GM18951 (cell line): Measurements from ENCODE around the gene HRK.

ENCODE experiments used
- POLR2A ChIP-seq: IDR thresholded peaks from 4 replicates; pipeline ENCODE4 v1.6.1; 2011; ENCODE audit warnings: mild to moderate bottlenecking; ENCODE audit not compliant: insufficient read length, insufficient read depth; ENCODE audit errors: extremely low read depth
- in situ Hi-C: fragments of 300-500 bp; cut with MboI; formaldehyde crosslinking; loops from one replicate; pipeline ENCODE4 v1.12.0; 2022; ENCODE audit warnings: low sequenced_read_pairs, mixed read lengths, inconsistent platforms; ENCODE audit not compliant: unreplicated experiment

Gene HRK

DNA sequence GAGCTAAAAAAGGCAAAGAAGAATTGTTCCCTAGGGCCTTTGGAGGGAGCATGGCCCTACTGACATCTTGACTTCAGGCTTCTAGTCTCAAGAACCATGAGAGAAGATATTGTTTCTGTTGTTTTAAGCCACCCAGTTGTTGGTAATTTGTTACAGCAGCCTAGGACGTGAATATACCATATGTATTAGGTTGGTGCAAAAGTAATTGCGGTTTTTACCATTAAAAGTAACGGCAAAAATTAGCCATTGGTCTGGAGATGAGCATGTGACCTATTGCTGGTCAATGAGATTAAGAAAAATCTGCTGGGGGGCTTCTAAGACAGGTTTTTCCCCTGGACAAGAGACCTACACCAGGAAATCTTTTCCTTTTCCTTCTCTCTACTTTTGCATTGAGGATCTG is 9.8 kb upstream of the HRK start:
- TF ChIP-seq POLR2A, result no peak
- in situ Hi-C loops, result no loop called here

DNA sequence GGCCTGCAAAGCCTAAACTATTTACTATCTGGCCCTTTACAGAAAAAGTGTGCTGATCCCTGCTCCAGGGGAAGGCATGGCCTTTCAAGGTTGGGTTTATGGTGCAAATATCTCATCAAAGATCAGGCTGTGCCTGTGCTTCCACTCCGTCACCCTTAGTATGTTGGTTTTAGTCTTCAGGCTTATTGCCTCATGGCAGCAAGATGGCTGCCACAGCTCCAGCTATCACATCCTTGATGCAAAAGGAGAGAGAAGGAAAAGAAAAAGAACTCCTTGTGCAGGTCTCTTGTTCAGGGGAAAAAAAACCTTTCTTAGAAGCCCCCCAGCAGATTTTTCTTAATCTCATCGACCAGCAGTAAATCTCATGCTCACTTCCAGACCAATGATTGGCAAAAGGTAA is 9.1 kb upstream of the HRK start:
- TF ChIP-seq POLR2A, result no peak
- in situ Hi-C loops, result no loop called here

DNA sequence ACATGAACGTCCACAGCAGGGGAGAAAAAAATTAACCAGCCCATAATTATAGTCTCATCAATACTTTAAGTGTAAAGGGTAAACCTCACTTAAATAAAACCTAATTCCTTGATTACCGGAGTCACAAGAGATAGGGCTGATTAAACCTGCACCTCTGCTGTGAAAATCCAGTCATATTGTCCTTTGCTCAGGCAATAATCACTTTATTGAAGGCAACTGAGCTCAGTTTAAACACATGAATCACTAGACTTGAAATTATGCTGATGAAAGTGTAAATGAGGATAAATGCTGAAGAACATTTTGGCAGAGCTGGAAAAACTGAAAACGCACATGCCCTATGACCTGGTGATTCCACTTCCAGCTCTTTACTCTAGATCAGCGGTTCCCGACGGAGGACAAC is 6.7 kb upstream of the HRK start:
- in situ Hi-C loops, result no loop called here
- TF ChIP-seq POLR2A, result no peak

DNA sequence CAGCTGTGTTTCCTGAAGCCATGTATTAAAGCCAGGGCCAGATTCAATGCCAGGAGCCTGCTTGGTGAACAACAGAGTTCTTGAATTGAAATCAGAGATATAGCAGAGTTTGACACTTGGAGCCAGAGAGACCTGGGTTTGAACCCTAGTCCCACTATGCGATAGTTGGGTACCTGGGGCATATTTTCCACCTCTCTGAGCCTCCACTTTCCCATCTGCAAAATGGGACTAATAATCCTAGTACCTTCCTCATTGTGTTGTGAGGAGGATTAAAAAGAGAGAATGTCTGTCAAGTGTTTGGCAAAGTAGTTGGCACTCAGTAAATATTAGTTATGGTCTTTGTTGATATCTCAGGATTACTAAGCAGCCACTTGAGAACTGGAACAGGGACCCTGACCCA is 6.0 kb upstream of the HRK start:
- no peak for TF ChIP-seq POLR2A
- in situ Hi-C loops, result no loop called here

DNA sequence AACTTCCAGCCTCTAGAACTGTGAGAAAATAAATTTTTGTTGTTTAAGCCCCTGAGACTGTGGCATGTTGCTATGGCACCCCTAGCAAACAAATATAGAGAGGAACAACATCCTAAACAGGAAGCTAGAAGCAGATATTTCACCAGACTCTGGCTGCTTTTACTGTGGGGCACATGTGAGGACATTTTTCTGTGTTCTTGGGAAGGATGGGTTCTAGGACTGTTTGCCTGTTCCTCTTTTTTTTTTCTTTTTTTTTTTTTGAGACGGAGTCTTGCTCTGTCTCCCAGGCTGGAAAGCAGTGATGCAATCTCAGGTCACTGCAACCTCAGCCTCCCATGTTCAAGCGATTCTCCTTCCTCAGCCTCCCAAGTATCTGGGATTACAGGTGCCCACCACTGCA is 4.2 kb upstream of the HRK start:
- no peak for TF ChIP-seq POLR2A

DNA sequence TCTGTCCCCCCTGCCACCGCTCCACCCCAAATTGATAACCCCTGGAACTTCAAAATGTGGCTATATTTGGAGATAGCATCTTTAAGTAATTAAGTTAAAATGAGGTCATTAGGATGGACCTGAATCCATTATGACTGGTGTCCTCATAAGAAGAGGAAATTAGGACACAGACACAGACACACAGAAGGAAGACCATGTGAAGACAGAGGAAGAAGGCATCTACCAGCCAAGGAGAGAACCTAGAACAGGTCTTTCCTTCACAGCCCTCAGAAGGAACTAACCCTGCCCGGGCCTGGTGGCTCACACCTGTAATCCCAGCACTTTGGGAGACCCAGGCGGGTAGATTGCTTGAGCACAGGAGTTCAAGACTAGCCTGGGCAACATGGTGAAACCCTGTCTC is 3.6 kb upstream of the HRK start:
- no peak for TF ChIP-seq POLR2A
- in situ Hi-C loops, result no loop called here

More for the DNA sequence above, 4.2 kb upstream of the HRK start:
- in situ Hi-C loops, result no loop called here

DNA sequence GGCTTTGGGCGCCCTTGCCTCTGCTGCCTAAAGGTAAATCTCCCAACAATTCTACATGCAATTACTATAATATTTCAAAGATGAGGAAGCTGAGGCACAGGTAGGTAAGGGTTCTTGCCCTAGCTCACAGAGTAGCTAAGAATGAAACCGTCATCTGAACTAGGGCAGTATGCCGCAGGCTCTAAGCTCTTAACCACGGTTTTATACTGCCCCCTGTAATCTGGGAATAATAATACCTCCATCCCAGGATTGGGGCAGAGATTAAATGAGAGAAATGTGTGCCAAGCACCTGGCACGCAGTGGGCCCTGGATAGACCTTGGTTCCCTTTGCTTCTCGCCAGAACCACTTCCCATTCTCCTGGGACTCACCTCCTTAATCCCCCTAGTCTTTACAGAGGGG is 1.5 kb upstream of the HRK start:
- no peak for TF ChIP-seq POLR2A
- in situ Hi-C loops, result no loop called here

DNA sequence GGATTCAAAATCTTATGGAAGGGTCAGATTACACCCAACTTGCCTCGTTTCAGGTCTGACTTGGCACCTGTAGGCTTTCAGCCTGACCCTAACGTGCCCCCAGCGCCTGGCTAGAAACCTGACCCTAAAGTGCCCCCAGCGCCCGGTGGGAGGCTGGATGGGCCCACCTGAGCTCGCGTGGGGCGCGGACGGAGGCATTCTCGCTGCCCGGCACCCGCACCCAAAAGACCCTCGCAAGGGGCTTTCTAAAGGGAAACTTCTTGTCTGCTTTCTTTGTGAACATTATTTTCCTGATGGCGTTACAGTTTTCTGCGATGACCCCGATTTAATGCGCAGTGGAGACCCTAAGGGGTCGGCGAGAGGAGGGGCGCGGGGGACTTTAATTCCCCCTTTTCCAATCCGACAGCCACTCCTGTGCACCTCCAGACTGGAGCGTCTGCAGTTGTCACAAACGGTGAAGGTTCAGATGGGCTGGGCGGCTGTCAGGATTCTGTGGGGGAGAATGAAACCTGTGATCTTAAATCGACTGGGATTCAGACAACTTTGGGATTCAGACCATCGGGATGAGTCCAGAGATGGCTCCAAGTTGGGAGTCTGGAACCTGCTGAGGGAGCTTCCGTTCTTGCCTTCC is 751 bp upstream of the HRK start:
- in situ Hi-C loops, result no loop called here

DNA sequence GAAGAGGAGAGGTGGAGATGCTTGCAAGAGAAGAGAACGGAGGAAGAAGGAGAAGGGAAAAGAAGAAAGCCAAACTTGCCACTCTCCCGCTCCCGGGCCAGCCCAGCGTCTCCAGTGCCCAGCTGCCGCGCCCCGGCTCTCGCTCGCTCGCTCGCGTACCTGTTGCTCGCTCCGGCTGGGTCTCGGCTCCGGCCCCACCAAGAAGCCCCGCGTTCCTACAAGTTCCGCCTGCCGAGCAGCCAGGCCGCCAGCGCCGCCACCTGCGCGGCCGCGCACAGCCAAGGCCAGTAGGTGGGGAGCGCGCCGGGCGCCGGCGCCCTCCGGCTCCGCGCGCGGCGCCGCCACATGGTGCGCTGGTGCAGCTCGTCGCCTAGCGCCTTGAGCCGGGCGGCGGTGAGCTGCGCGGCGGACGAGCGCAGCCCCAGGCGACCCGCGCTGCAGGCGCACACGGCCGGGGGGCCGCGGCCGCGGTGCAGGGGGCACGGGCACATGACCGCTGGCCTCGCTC is 370 bp downstream of the HRK start:
- no peak for TF ChIP-seq POLR2A
- in situ Hi-C loops, result no loop called here

More for the DNA sequence above, 751 bp upstream of the HRK start:
- no peak for TF ChIP-seq POLR2A

DNA sequence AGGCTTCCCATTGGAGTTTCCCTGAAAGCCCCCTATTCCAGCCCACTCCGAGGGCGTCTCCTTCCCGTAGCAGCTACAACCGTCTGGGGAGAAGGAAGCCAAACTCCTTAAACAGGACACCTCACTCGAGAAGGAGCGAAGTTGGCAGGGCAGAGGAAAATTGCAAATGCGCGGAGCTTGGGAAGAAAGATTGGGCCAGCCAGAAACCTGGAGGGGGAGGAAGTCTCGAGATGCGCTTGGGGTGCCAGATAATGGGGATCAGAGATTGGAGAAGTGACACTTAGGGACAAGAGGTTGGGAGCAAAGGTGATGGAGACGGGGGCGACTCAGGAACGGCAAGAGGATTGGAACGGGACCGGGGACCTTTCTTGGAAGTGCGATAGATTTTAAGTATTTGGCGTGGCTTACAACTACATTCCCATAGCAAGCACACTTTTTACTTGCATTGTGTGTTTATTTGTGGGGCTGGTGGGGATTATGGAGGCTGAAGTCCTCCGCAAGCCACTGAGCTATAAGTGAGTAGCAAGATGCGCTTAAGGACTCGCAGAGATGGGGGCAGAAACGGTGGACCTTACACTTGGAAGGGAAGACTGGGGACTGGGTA is 926 bp downstream of the HRK start:
- in situ Hi-C loops, result no loop called here
- TF ChIP-seq POLR2A, result no peak

DNA sequence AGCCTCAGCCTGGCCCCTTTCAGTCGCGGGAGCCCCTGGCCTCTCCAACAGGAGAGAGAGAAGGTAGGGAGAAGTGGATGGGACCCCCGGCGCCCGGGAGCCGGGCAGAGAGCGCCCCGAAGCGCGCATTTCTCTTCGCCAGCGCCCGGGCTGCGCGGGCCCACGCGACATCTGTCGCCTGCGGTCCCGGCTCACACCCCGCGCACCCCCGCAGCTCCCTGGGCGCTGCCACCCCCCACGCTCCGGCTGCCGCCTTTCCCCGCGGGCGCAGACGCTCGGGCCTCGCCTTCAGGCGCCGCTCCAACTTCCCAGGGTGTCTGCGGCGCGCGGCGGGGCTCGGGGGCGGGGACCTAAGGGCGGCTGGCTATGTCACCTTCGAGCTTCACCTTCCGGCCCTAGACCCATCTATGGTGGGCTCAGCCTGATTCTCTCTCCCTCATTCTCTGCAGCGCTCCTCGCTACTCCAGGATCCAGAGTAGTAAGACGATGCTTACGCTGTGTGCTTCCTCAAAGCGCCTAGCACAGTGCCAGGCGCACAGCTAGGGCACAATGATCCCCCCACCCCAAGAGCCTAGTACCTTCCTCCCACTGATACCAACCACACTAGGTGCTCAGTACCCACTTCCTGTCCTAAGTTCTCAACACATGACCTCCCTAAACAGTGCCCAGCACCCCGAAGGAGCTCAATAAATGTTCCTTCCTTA is 1.6 kb downstream of the HRK start:
- in situ Hi-C loops, result no loop called here
- TF ChIP-seq POLR2A, result no peak

DNA sequence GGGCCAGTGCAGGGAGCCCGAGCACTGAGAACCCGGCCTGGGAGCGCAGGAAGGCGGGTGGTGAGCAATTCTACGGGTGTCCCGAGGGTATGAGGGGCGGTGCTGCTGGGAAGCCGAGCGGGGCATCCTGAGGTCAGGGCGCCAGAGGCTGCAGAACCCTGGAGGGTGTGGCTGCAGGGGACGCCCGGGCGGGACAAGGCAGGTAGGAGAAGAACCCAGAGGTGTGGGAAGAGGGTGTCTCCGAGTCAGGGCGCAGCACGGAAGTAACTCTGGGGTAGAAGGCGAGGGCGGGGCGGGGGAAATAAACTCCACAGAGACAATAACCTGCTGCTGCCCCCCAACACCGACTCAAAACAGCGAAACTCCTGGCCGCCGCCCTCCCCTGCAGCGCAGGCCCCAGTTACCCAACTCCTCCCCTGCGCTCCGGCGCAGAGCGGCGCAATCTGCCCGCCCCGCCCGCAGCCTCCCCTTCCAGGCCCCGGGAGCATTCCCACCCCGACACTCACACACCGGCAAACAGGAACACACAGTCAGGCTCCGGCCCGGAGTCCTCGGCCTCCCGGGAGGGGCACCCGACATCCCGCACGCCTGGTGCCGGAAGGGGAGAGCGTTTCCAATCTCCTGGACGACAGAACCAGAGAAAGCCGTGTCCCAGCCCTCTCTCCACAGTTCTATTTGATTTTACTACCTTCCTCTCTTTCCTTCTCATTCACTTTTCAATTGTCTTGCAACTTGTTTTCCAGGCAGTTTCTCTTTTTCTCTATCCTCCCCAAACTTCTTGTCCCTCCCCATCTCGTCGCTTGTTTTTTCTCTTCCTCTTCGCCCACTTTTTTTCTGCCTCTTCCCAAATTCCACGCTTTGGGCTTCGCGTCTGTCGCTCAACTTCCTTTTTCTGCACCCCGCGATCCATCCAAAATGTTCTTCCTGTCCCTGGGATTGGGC is 2.4 kb downstream of the HRK start:
- no peak for TF ChIP-seq POLR2A
- in situ Hi-C loops, result no loop called here
